Neural progenitor cell (in vitro differentiated cells): ENCODE results near the gene ITGAD.
"Not testable (repeated sequence)": the region's sequence is repeated elsewhere in the genome, so short reads cannot be mapped to it uniquely, and the experiment has no call there.

ENCODE experiments used
- EZH2 ChIP-seq: fragments of 200-600 bp; sonication (generic); IDR thresholded peaks from 2 replicates; pipeline ENCODE4 v1.6.1; 2017; ENCODE audit warnings: antibody characterized with exemption, mild to moderate bottlenecking, moderate library complexity
- EZH2phosphoT487 ChIP-seq: fragments of 200-600 bp; sonication (generic); IDR thresholded peaks from 2 replicates; pipeline ENCODE4 v1.6.1; 2017; ENCODE audit warnings: antibody characterized with exemption
- TF ChIP-seq, protein P1 (sequence below): fragments of 200-600 bp; sonication (generic); IDR thresholded peaks from 2 replicates; pipeline ENCODE4 v1.5.1; 2017; ENCODE audit warnings: antibody characterized with exemption, mild to moderate bottlenecking

DNA sequence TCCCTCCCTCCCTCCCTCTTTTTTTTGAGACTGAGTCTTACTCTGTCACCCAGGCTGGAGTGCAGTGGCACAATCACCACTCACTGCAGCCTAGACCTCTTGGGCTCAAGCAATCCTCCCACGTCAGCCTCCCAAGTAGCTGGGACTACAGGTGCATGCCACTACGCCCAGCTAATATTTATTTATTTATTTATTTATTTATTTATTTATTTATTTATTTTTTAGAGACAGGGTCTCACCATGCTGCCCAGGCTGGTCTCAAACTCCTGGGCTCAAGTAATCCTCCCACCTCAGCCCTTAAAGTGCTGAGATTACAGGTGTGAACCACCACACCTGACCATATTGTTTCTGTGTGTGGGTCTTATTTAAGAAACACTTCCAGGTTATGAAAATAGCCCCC lies 23.9 kb downstream of the ITGAD start:
- TF ChIP-seq, protein P1, sequence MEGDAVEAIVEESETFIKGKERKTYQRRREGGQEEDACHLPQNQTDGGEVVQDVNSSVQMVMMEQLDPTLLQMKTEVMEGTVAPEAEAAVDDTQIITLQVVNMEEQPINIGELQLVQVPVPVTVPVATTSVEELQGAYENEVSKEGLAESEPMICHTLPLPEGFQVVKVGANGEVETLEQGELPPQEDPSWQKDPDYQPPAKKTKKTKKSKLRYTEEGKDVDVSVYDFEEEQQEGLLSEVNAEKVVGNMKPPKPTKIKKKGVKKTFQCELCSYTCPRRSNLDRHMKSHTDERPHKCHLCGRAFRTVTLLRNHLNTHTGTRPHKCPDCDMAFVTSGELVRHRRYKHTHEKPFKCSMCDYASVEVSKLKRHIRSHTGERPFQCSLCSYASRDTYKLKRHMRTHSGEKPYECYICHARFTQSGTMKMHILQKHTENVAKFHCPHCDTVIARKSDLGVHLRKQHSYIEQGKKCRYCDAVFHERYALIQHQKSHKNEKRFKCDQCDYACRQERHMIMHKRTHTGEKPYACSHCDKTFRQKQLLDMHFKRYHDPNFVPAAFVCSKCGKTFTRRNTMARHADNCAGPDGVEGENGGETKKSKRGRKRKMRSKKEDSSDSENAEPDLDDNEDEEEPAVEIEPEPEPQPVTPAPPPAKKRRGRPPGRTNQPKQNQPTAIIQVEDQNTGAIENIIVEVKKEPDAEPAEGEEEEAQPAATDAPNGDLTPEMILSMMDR = not testable (repeated sequence)
- not testable (repeated sequence) for TF ChIP-seq EZH2, EZH2phosphoT487
